Stimulated activated effector memory CD8-positive, alpha-beta T cell treated with anti-CD3 and anti-CD28 coated beads, Interleukin-12 subunit alpha, Interleukin-12 subunit beta, amount 100 ng/mL, for 72 hours (primary cell): ENCODE measurements around the gene NOTUM.

Experiments
- ATAC-seq: fragments of 150-1000 bp; cut with Tn5 transposase; 2 replicates; pipeline ENCODE4 v1.10.0; 2021
- DNase-seq, 2 donors: peaks; one replicate each; pipeline ENCODE4 v3.0.0; 2021 to 2022; ENCODE audit warnings: low spot score in 2 of 2
- H3K27ac Mint-ChIP-seq: one replicate; pipeline ENCODE4 v1.8.0; 2022; ENCODE audit warnings: mild to moderate bottlenecking, mixed read lengths
- H3K36me3 Mint-ChIP-seq: one replicate; pipeline ENCODE4 v1.8.0; 2022; ENCODE audit warnings: mild to moderate bottlenecking, mixed read lengths
- H3K4me1 Mint-ChIP-seq: one replicate; pipeline ENCODE4 v1.8.0; 2022; ENCODE audit warnings: mixed read lengths
- H3K4me3 Mint-ChIP-seq: one replicate; pipeline ENCODE4 v1.8.0; 2022; ENCODE audit warnings: mild to moderate bottlenecking, mixed read lengths
- H3K9me3 Mint-ChIP-seq: one replicate; pipeline ENCODE4 v1.8.0; 2022; ENCODE audit warnings: mixed read lengths

Gene NOTUM

GRCh38 chr17:81909966-81910839 lies 50.8 kb downstream of the NOTUM start:
- Mint-ChIP-seq H3K9me3 (no peaks in the 10 kb centered on the region), H3K4me1 (peaks cover 6% of the 10 kb centered on the region), H3K4me3 (peak overlapping the region; percentile 69), H3K27ac (peak overlapping the region; percentile 20), H3K36me3 (peaks cover 37% of the 10 kb centered on the region)
- DNase-seq: no peak
- no peak for ATAC-seq

- peak overlapping the region; percentile 69 for H3K4me3 Mint-ChIP-seq
- peaks cover 6% of the 10 kb centered on the region for H3K4me1 Mint-ChIP-seq
- no peaks in the 10 kb centered on the region for H3K9me3 Mint-ChIP-seq
- DNase-seq (no peak), ATAC-seq (no peak)
- no peak overlapping the region for H3K27ac Mint-ChIP-seq
- H3K36me3 Mint-ChIP-seq: peaks cover 29% of the 10 kb centered on the region
Observed at GRCh38 chr17:81909231-81909630, 51.8 kb downstream of the NOTUM start.

DNA sequence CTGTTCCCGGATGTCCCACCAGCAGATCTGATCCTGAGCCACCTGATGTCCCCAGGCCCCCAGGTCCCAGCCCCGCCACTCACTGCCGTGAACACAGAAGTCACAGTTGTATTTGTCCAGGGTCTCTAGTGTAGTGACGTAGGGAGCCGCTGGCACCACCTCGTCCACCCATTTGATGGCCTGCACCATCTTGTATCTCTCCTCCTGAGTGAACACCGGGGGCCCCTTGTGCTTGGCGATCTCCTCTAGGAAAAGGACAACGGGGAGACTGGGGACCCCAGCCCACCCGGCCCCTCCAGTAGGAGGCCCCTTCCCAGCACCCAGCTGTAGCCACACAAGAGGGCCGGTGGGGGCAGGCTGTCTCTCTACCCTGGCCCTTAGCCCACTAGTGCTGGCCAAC lies 52.2 kb downstream of the NOTUM start:
- Mint-ChIP-seq H3K27ac (no peak overlapping the region), H3K4me3 (no peak overlapping the region), H3K36me3 (peaks cover 30% of the 10 kb centered on the region), H3K4me1 (peaks cover 6% of the 10 kb centered on the region), H3K9me3 (no peaks in the 10 kb centered on the region)
- ATAC-seq: no peak
- no peak for DNase-seq

DNA sequence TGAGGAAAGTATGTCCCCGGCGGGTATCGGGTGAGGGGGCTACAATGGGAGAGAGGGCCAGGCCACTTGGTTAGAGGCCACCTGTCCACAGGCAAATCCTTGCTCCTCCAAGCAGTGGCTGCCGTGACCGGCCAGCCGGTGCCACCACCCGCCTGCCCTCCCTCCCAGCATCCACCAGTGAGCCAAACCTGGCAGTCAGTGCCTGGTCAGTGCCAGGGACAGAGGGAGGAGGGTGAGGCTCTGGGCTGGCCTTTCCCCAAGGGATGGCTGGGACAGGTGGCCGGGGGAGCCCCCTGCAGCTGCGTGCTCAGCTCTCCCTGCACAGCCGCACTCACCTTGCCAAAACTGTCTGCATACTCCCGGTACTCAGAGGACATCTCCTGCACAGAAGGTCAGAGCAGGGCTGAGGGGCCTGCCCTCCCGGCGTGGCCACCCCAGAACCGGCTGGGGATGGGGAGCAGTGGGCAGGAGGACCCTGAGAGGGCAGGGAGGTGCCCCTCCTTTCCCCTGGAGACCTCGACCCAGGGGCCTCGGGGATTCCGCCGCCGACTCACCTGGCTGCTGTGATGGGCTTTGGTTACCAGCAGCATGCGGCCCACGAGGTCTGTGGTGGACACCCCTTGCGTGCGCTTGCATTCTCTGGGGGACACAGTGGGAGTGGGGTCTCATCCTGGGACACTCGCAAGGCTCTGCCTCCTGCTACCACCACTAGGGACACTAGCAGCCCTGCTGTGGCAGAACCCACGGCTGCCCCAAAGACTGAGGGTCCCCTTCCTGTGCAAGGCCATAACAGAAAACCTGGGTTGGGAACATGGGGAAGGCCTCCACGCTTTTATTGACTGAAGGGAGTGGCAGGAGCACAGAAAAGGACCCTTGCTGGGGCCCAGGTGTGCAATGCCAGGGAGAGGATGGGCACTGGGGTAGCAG lies 53.5 kb downstream of the NOTUM start:
- Mint-ChIP-seq H3K36me3 (peaks cover 20% of the 10 kb centered on the region), H3K9me3 (no peaks in the 10 kb centered on the region), H3K4me3 (no peak overlapping the region), H3K4me1 (peaks cover 6% of the 10 kb centered on the region), H3K27ac (no peak overlapping the region)
- DNase-seq (no peak), ATAC-seq (no peak)

DNA sequence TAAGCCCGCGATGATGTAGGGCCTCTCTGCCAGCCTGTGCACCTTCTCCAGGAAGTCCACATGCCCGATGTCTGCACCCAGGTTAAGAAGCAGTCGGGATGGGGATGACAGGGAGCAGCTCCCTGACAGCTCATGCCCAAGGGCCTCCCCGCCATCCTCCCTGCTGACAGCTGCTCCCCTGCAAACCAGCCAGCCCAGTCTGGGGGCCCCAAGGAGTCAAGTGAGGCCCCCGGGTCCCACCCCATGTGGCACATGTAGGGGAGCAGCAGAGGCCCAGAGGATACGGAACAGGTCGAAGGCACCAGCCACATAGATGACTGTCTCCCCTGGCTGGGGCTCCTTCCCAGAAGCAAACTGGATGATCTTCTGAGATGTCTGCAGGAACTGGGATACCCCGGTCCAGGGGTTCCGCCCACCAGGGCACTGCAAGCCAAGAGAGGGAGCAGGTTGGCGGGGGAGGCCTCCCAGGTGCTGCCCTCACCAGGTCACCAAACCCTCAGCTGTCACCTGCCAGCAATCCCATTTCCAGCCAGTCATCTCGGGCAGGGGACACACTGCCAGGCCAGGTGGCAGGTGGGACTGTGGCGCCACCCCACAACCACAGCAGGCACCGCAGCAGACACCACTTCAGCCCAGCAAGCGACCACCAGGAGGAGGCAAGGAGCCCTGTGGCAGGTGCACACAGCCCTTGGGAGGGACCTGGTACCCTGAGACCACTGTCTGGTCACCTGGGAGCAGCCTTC lies 54.3 kb downstream of the NOTUM start:
- Mint-ChIP-seq H3K27ac (no peak overlapping the region), H3K9me3 (no peaks in the 10 kb centered on the region)
- no peak for ATAC-seq

GRCh38 chr17:81905993-81906392 lies 55.0 kb downstream of the NOTUM start:
- DNase-seq (no peak), ATAC-seq (no peak)
- Mint-ChIP-seq H3K4me3 (no peak overlapping the region), H3K36me3 (peaks cover 9% of the 10 kb centered on the region), H3K9me3 (no peaks in the 10 kb centered on the region), H3K4me1 (peaks cover 12% of the 10 kb centered on the region), H3K27ac (no peak overlapping the region)

More for the DNA sequence above, 54.3 kb downstream of the NOTUM start:
- Mint-ChIP-seq H3K36me3 (peaks cover 12% of the 10 kb centered on the region), H3K4me1 (peaks cover 6% of the 10 kb centered on the region), H3K4me3 (no peak overlapping the region)
- DNase-seq: no peak

- H3K27ac Mint-ChIP-seq: no peak overlapping the region
- peaks cover 16% of the 10 kb centered on the region for H3K4me1 Mint-ChIP-seq
- no peak overlapping the region for H3K4me3 Mint-ChIP-seq
- DNase-seq: no peak
- no peaks in the 10 kb centered on the region for H3K9me3 Mint-ChIP-seq
- peaks cover 12% of the 10 kb centered on the region for H3K36me3 Mint-ChIP-seq
- no peak for ATAC-seq
Observed at GRCh38 chr17:81905424-81905875, 55.5 kb downstream of the NOTUM start.

DNA sequence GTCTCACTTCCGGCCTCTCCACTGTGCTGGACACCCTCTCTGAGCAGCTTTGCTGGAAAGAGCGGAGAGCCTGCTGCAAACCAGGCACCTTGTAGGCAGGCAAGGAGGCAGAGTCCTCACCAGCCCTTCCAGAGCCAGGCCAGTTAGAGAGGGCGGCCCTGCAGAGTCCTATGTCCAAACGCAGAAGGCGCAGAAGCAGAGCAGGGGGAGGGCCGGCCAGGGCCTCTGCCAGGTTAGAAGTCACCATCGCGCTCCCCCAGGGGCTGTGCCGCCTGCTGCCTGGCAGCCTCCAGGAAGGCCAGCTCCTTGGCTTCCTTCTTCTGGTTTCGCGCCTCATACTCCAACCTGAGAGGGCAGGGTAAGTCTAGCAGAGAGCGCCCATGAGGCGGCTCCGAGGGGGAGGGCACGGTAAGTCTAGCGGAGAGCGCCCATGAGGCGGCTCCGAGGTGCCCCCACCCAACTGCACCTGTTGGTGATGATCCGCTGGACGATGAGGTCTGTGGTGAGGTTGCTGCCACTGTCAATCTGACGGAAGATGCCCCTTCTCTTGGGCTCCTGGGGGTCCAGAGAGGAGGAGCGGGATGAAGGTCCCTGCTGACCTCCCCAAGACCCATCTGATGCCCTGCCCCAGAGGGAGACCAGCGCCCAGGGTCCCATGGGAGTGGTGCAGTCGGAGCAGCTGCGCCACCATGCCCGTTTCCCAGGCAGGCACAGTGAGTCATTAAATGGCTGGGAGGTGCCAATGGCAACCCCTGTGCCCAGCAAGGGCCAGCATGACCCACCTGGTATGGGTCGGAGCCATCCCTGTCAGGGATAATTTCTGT lies 56.2 kb downstream of the NOTUM start:
- no peak overlapping the region for H3K27ac Mint-ChIP-seq
- no peak for ATAC-seq
- H3K4me1 Mint-ChIP-seq: peaks cover 10% of the 10 kb centered on the region
- no peaks in the 10 kb centered on the region for H3K9me3 Mint-ChIP-seq
- H3K4me3 Mint-ChIP-seq: no peak overlapping the region
- DNase-seq: no peak
- H3K36me3 Mint-ChIP-seq: peaks cover 16% of the 10 kb centered on the region

DNA sequence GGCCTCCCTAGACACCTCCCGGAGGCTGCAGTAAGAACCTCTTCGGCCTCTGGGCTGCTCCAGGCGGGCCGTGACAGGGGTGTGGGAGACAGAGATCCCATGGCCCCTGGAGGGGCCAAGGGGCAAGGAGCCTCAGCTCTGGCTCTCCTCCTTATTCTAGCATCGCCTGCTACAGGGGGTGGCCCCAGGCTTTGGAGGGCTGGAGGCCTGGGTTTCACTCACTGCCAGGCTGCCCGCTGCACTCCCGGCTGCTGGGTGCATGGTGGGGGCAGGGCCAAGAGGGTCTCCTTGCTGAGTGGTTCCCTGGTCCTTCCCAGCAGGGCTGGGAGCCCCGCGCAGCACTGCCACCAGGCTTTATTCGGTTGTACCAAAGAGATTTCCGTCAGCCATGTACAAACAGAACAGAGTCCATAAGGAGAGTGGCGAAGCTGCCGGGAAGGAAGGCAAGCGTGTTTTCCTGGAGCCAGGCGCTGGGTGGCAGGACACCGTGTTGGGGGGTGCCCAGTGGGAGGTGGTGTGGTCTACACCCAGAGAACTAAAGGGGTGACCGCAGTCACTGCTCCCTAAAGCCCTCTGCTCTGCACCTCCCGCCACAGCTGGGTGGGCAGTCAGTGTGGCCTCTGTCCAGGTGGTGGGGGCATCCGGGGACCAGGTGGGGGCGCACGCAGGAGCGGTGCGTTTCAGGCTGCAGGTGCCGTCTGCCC lies 56.9 kb downstream of the NOTUM start:
- DNase-seq (no peak), ATAC-seq (no peak)
- Mint-ChIP-seq H3K36me3 (peaks cover 23% of the 10 kb centered on the region), H3K4me1 (peaks cover 10% of the 10 kb centered on the region), H3K4me3 (no peak overlapping the region), H3K27ac (no peak overlapping the region), H3K9me3 (no peaks in the 10 kb centered on the region)

- no peak for ATAC-seq
- Mint-ChIP-seq H3K4me3 (no peak overlapping the region), H3K4me1 (peaks cover 10% of the 10 kb centered on the region), H3K36me3 (peaks cover 29% of the 10 kb centered on the region), H3K9me3 (no peaks in the 10 kb centered on the region), H3K27ac (no peak overlapping the region)
- no peak for DNase-seq
Observed at GRCh38 chr17:81903415-81903831, 57.6 kb downstream of the NOTUM start.

DNA sequence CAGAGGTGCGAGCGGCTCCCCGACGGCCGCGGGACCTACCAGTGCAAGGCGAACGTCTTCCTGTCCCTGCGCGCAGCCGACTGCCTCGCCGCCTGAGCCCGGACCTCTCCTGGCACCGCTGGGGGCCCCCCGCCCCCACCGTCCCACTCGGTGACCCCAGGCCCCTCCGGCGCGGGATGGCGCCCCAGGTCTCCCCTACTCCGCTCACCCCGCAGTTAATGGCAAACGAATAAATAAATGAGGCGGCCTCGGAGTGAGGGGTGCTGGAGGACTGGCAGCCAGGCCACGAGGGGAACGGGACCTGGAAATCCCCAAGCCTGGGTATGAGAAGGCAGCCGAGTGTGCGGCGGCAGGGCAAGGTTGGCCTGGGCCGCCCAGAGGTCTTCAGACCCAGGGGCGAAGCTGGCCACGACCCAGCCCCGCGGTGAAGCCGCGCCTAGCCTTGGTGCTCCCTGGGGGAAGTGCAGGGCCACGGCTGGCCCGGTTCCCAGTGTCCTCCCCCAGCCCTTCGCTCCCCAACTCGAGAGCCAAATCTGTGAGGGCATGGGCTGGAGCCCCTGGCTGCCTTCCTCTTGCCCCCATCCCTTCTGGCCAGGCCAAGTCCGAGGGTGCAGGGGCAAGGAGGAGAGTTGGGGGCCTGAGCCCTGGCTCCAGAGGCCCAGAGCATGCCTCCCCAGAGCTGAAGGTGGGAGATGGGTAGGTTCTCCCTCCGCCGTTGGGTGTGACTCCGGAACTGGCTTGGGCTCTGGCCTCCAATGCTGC lies 58.2 kb downstream of the NOTUM start:
- H3K4me1 Mint-ChIP-seq: peaks cover 10% of the 10 kb centered on the region
- no peak for DNase-seq
- H3K36me3 Mint-ChIP-seq: peaks cover 35% of the 10 kb centered on the region
- H3K4me3 Mint-ChIP-seq: peak overlapping the region; percentile 23
- no peaks in the 10 kb centered on the region for H3K9me3 Mint-ChIP-seq
- peak; percentile 29 for ATAC-seq
- H3K27ac Mint-ChIP-seq: no peak overlapping the region
